Measurements from ENCODE around the gene COX19. TPM values are rescaled to one million over a fixed set of nuclear protein-coding genes. Genes with fewer than 3 reads are reported as not detected.
"Not testable (repeated sequence)": the region's sequence is repeated elsewhere in the genome, so short reads cannot be mapped to it uniquely, and the experiment has no call there.

Gene COX19
- total RNA-seq, 1 donor from 2014 or later, result 9.6 TPM

DNA sequence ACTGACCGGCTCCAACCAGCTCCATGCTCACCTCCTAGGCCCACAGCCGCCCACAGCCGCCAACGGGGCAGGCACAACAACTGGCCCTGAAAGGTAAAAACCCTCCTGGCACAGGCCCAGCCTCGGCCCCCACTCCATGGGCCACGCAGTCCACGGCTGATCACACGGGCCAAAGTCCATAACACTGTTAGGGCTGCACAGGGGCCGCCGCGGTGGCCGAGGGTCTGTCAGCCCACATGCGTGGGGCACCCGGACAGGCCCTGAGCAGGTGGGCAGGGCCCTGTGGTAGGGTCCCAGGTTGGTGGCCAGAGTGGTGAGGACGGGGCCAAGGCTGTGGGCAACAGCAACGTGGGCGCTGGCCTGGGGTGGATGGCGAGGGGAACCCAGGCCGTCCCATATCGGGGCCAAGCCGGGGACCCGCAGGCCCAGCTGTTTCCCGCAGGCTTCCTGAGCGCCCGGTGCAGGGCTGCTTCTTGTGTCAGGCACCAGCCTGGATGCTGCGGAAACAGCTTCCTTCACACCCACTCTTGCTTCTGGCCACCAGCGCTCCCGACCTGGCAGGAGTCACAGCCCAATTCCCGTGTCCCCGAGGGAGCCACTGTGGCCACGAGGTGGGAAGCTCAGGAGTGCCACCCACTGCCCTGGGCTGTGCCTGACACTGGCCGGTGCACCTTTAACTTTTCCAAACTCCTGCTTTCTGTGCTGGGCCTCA, 36.8 kb upstream of the COX19 start:
- intact Hi-C loops (cut with micrococcal nuclease), result no loop called here
- no peak for ATAC-seq
- DNase-seq, result no peak

DNA sequence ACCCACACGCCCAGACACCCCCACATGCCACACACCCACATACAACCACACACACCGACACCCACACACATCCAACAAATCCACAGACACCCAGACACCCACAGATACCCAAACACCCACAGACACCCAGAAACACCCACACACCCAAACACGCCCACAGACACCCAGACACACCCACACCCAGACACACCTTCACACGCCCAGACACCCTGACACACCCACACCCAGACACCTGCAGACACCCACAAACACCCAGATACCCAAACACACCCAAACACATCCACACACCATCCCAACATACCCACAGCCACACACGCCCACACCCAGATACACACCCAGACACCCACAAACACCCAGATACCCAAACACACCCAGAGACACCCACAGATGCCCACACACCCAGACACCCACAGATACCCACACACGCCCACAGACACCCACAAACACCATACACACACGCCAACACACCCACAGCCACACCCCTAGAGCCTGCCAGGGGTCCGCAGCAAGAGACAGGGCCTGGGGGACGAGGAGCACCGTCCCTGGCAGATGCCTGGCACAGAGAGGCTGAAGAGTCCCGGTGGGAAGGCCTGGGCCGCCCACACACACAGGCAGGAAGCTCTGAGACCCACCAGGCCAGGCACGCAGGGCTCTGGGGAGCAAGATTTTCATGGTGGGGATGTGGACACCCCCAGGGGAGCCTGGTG, 36.1 kb upstream of the COX19 start:
- DNase-seq (no peak), ATAC-seq (no peak)
- intact Hi-C loops (cut with micrococcal nuclease), result no loop called here

DNA sequence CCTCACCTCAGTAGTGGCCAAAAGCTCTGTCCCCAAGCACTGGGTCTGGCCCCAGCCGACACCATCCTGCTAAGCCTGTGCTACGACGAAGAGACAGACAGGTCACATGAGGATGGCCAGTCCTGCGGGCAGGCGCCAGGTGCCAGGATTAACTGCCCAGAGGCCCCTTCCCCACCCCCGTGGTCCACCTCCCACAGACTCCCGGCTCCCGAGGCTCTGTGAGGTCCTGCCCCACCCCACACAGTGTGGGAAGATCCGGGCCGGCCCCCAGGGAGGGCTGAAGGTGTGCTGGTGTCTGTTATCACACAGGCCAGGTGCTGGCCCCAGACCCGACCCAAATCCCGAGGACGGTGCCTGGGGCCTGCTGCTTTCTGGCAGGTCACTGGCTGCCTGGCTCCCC, 34.9 kb upstream of the COX19 start:
- intact Hi-C loops (cut with micrococcal nuclease), result no loop called here
- DNase-seq, result no peak
- no peak for ATAC-seq

DNA sequence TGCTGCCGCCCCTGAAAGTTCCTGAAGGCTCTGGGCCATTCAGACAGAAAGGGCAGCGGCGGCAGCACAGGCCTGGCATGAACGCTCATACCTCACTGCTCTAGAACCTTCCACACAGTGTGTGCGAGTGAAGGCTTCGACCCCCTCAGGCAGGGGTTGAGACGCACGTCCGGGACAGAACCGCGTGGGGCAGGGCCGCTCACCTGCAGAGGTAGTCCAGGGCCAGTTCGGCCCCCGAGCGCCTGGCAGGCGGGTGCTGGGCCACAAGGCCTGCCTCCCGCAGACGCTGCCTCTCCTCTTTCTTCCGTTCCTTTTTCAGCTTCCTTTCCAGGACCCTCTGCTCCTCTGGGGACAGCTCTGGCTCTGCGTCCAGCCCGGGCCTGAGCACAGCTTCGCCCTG, 34.4 kb upstream of the COX19 start:
- no peak for DNase-seq
- no peak for ATAC-seq
- intact Hi-C loops (cut with micrococcal nuclease), result no loop called here

DNA sequence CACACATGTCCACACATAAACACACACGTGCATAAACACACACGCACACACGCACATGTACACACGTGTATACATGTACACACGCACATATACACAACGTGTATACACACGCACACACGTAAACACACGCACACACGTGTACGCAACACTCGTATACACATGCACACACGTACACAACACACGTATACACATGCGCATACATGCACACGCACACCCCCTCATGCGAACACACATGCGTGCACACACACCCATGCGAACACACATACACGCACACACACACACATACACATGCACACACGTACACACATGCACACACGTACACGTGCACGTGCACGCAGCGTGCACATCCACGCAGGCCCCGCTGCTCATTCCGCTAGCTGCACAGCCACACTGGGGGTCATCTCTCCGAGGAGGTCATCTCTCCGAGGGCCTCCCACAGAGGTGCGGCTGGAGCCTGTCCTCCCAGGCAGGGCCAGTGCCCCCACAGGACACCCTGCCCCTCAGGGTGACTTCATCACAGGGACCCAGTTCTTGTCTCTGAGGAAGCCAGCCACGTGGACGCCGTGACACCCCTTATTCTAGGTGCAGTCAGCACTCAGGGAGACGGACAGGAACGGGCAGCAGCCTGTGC, 33.5 kb upstream of the COX19 start:
- no peak for ATAC-seq
- intact Hi-C loops (cut with micrococcal nuclease), result no loop called here
- DNase-seq, result no peak

DNA sequence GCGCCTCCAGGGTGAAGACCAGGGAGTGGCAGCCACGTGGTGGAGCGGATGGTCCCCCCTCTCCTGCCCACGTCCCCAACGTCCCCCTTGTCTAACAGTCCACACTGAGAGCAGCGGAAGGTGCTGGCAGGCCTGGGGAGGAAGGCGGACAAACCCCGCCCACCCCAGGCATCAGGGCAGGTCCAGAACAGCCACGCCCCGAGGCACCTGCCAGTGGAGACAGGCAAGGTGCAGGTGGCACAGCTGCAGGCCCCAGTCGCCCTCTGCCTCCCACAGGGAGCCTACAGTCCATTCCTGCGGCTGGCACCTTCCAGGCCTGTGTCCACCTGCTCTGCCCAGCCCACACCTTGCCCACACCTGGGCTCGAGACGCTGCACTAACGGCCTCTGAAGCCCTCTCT, 32.6 kb upstream of the COX19 start:
- intact Hi-C loops (cut with micrococcal nuclease), result no loop called here
- DNase-seq (no peak), ATAC-seq (no peak)

DNA sequence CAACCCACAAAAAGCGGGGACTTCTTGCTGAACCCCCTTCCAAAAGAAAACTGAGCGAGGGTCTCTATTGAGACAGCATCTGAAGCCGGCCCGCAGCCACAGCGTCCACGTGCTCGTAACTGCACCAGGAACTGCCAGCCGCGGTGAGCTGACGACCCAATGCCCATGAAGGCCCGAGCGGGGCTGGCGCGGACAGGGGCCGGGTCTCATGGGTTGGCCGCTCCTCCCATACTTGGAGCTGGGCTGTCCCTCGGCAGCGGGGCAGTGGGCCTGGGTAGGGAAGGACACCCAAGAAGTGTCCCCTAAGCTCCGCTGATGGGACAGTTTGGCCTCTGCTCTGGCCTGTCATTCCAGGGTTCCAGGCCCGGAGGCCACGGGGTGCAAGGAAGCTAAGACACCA, 30.0 kb upstream of the COX19 start:
- DNase-seq (no peak), ATAC-seq (no peak)
- intact Hi-C loops (cut with micrococcal nuclease), result no loop called here

DNA sequence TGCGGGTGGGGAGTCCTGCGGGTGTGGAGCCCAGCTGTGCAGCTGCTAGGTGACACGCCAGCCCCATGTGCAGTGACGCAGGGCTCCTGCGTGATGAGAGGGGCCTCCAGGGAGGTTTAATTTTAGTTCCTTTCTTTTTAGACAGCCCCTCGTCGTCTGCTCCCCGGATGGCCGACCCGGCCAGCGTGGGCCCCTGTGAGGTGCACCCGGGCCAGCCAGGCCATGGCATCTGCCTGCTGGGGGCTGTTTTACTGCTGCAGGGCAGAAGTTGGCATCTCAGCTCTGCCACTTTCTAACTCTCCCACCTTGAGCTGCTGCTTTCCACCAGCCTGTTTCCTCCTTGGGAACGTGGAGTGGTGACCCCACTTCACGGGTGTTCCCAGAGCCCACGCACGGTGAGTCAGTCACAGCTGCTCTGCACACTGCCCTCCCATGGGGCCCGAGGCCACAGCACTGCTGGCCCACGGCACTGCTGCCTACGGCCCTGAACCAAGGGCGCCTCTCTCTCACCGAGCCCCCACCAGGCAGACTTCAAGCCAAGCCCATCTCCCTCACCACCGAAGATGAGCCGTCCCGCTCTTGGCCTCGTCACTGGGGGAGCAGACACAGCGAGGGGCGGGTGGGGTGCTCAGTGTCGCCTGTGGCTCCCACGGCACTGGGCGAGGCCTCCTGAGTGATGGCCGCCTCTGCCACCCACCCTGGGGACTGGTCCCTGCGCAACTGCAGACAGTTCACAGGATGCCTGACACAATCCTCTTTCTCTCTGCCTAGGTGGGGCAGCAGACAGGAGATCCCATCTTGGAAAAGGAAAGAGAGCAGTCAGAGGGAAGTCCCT, 28.9 kb upstream of the COX19 start:
- DNase-seq (no peak), ATAC-seq (no peak)
- intact Hi-C loops (cut with micrococcal nuclease), result no loop called here

DNA sequence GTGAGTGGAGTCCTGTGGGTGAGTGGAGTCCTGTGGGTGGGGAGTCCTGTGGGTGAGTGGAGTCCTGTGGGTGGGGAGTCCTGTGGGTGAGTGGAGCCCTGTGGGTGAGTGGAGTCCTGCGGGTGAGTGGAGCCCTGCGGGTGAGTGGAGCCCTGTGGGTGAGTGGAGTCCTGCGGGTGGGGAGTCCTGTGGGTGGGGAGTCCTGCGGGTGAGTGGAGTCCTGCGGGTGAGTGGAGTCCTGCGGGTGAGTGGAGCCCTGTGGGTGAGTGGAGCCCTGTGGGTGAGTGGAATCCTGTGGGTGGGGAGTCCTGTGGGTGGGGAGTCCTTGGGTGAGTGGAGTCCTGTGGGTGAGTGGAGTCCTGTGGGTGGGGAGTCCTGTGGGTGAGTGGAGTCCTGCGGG, 27.1 kb upstream of the COX19 start:
- DNase-seq; ATAC-seq; intact Hi-C loops (cut with micrococcal nuclease): not testable (repeated sequence)

DNA sequence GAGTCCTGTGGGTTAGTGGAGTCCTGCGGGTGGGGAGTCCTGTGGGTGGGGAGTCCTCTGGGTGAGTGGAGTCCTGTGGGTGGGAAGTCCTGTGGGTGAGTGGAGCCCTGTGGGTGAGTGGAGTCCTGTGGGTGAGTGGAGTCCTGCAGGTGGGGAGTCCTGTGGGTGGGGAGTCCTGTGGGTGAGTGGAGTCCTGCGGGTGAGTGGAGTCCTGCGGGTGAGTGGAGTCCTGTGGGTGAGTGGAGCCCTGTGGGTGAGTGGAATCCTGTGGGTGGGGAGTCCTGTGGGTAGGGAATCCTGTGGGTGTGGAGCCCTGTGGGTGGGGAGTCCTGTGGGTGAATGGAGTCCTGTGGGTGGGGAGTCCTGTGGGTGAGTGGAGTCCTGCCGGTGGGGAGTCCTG, 26.7 kb upstream of the COX19 start:
- ATAC-seq; intact Hi-C loops (cut with micrococcal nuclease); DNase-seq: not testable (repeated sequence)

DNA sequence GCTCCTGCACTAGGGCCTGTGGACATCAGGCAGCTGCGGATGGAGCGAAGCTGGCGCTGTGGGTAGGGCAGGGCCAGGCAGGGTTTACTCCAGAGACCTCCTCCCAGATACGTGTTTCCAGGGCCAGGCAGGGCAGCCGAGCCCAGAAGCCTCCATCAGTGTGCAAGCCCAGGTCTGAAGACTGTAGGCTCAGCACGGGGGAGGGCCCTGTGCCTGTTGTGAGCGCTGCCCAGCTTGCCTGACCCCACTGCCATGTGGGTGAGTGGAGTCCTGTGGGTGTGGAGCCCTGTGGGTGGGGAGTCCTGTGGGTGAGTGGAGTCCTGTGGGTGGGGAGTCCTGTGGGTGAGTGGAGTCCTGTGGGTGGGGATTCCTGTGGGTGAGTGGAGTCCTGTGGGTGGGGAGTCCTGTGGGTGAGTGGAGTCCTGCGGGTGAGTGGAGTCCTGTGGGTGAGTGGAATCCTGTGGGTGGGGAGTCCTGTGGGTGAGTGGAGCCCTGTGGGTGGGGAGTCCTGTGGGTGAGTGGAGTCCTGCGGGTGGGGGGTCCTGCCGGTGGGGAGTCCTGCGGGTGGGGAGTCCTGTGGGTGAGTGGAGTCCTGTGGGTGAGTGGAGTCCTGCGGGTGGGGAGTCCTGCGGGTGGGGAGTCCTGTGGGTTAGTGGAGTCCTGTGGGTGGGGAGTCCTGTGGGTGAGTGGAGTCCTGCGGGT, 25.9 kb upstream of the COX19 start:
- DNase-seq; intact Hi-C loops (cut with micrococcal nuclease); ATAC-seq: not testable (repeated sequence)

DNA sequence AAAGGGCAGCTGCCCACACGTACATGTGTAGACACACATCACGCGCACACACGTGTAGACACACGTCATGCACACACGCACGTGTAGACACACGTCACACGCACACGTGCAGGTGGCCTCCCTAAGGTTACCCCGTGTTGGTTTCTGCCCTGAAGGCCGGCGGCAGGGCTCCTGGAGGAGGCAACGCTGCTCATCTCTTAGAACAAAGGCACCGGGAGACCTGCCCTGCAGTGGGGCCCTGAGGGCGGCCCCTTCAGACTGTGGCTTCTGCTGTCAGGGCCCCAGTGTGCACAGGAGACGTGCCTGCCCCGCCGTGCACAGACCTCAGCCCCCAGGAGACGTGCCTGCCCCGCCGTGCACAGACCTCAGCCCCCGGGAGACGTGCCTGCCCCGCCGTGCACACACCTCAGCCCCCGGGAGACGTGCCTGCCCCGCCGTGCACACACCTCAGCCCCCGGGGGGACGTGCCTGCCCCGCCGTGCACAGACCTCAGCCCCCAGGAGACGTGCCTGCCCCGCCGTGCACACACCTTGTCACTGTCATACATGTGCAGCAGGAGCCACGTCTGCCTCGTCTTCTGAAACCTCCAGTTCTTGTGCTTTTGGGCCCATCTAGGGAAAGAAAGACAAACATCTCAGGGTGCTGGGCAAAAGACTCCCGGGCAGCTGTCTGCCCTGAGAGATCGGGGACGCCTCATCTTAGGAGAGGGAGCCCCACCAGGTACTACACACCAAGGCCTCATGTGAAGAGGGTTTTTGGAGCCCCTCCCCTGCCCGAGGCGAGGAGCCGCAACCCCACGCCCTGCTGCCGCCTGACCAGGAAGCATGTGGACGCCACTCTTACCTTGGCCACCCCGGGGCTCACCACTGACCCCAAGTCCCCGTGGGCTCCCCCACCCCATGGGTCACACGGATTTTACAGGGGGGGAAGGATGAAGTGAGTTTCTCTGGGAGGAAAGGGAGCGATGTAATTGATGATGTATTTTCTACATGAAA, 24.9 kb upstream of the COX19 start:
- intact Hi-C loops (cut with micrococcal nuclease), result no loop called here
- ATAC-seq, result no peak
- no peak for DNase-seq

DNA sequence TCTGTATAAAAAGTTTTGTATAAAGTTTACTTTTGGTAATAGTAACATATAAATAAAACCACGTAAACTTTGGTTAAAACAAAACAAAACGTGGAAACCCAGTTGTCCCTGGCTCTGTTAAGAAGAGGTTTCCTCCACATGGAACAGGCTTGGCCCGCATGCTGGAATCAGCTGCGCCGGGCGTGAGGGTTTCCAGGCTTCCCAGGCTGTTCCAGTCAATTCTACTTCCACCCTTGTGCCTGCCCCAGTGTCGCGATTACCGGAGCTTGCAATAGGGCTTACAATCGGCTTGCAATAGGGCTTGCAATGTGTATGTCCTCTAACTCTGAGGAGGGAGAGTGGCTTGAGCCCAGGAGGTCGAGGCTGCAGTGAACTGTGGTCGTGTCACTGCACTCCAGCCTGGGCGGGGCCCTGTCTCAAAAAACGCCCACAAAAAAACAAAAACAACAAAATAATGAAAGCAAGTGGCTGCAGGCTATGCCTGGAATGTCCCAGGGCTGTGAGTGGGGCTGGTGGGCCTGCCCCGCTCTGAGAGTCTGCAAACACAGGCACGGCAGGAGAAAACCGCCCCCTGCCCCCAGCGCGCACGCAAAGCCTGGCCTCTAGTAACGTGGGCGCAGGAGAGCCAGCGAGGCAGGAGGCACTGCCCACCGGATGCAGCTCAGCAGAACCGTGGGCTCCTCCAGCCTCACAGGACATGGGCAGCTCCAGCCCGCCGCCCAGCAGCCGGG, 24.0 kb upstream of the COX19 start:
- no peak for DNase-seq
- intact Hi-C loops (cut with micrococcal nuclease), result no loop called here
- ATAC-seq, result no peak

DNA sequence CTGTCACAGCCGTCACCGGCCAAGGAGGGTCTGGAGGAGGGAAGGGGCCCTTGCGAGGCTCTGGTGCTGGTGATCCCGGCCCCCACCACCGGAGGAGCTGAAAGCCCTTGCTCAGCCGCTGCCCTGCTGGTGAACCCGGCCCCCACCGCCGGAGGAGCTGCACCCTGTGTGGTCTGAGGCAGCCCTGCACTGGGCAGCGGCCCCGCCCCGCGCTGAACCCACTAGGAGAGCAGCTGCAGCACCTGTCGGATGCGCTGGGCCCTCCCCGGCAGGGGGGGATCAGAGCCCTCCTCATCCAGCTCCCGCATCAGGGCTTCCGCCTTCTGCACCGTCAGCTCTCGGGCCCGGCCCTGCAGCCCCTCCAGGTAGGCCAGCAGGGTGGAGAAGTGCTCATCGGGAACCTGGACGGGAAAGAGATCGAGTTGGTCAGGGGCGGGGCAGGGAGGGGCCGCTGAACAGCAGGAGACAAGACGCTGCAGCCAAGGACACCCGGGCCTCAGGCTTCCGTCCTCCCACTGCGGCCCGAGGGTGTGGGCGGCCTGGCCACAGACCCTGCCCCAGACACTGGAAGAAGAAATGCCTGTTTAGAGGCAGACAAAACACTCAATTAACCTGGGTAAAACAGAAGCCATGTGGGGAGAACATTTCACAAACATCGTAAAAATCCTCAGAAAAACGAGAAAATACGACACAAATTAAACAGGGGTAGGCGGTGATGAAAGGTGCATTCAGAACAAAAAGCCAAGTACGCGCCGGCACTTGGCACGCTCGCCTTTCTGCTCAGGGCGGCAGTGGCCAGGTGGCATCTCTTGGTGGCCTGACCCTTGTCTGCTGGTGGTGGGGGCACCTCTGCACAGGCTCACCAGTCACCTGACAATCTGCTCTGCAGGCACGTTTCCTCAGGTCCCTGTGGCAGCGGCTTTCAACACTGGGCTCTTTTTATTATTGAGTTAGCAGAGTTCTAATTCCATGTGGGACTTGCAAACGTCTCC, 22.4 kb upstream of the COX19 start:
- intact Hi-C loops (cut with micrococcal nuclease), result no loop called here
- DNase-seq, result no peak
- ATAC-seq, result no peak

DNA sequence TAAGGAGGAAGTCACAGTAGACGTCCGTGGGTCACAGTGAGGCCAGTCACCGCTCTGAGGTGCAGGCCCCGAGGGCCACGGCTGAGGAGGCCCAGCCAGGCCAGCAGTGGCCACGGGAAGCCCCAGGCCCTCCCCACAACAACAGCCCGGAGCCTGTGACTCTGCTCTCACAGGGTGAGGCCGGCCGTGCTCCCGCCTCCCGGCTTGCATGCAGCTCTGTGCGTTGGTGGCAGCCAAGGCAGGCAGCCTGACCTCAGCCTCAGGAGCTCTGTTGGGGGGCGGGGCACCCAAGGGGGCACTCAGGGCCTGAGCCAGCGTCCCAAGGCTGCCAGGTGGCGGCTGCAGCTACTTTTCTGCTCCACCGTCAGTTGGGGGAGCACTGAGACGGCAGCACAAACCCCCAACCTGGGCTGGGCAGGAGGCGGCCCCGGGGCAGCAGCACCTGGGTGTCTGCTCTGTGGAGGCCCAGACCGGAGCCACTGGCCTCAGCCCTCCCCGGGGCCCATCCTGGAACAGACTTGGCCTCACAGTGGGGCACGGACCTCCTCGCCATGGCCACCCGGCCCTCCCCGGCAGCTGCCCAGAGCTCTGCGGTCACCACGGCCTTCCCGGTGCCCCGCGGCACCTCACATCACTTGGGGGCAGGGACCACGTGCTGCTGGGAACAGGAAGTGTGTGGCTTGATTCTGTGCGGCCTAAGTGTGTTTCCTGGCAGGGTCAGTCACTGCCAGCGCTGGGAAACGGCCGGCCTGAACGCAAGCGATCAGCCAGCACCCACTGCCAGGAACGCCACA, 20.9 kb upstream of the COX19 start:
- no peak for DNase-seq
- intact Hi-C loops (cut with micrococcal nuclease), result no loop called here
- ATAC-seq, result no peak
